ENCODE data around the gene ICAM1. TPM values are rescaled to one million over a fixed set of nuclear protein-coding genes. Genes with fewer than 3 reads are reported as not detected.

The ICAM1 gene
- total and polyA plus RNA-seq, 2 of the 13 experiments (the other 11 are each of a cell fraction or from before 2014, with no cell fraction given), result 37.9 to 98.4 TPM

- peak; percentile 39 for TF ChIP-seq HNRNPLL (IDR thresholded peaks at IDR 0.05; ENCODE audit: low read depth, low read length, poor library complexity, severe bottlenecking)
- peak; percentile 89 for TF ChIP-seq GABPB1 (CRISPR knock-in tag; IDR thresholded peaks at IDR 0.05)
- no peak for TF ChIP-seq GFI1 (CRISPR knock-in tag; IDR thresholded peaks at IDR 0.05; ENCODE audit: borderline replicate concordance)
- TF ChIP-seq ASH2L (IDR thresholded peaks at IDR 0.05; ENCODE audit: insufficient read length, low read depth, low read length), result no peak
- no peak for TF ChIP-seq ZNF788 (CRISPR knock-in tag; IDR thresholded peaks at IDR 0.05; ENCODE audit: borderline replicate concordance)
- 0 out of 2 replicates have a peak, but pooled peaks have one; percentile 33 for TF ChIP-seq PCBP1 (IDR thresholded peaks at IDR 0.05; ENCODE audit: borderline replicate concordance, low read depth, low read length)
- TF ChIP-seq ARID4A (CRISPR knock-in tag; IDR thresholded peaks at IDR 0.05; ENCODE audit: borderline replicate concordance), result peak; percentile 52; the same call in 1 of the 2 replicates
- TF ChIP-seq, protein P1, sequence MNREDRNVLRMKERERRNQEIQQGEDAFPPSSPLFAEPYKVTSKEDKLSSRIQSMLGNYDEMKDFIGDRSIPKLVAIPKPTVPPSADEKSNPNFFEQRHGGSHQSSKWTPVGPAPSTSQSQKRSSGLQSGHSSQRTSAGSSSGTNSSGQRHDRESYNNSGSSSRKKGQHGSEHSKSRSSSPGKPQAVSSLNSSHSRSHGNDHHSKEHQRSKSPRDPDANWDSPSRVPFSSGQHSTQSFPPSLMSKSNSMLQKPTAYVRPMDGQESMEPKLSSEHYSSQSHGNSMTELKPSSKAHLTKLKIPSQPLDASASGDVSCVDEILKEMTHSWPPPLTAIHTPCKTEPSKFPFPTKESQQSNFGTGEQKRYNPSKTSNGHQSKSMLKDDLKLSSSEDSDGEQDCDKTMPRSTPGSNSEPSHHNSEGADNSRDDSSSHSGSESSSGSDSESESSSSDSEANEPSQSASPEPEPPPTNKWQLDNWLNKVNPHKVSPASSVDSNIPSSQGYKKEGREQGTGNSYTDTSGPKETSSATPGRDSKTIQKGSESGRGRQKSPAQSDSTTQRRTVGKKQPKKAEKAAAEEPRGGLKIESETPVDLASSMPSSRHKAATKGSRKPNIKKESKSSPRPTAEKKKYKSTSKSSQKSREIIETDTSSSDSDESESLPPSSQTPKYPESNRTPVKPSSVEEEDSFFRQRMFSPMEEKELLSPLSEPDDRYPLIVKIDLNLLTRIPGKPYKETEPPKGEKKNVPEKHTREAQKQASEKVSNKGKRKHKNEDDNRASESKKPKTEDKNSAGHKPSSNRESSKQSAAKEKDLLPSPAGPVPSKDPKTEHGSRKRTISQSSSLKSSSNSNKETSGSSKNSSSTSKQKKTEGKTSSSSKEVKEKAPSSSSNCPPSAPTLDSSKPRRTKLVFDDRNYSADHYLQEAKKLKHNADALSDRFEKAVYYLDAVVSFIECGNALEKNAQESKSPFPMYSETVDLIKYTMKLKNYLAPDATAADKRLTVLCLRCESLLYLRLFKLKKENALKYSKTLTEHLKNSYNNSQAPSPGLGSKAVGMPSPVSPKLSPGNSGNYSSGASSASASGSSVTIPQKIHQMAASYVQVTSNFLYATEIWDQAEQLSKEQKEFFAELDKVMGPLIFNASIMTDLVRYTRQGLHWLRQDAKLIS (CRISPR knock-in tag; IDR thresholded peaks at IDR 0.05), result no peak
- 0 out of 2 replicates have a peak, but pooled peaks have one; percentile 43 for TF ChIP-seq ZBTB7B (CRISPR knock-in tag; IDR thresholded peaks at IDR 0.05)
- TF ChIP-seq, protein P2, sequence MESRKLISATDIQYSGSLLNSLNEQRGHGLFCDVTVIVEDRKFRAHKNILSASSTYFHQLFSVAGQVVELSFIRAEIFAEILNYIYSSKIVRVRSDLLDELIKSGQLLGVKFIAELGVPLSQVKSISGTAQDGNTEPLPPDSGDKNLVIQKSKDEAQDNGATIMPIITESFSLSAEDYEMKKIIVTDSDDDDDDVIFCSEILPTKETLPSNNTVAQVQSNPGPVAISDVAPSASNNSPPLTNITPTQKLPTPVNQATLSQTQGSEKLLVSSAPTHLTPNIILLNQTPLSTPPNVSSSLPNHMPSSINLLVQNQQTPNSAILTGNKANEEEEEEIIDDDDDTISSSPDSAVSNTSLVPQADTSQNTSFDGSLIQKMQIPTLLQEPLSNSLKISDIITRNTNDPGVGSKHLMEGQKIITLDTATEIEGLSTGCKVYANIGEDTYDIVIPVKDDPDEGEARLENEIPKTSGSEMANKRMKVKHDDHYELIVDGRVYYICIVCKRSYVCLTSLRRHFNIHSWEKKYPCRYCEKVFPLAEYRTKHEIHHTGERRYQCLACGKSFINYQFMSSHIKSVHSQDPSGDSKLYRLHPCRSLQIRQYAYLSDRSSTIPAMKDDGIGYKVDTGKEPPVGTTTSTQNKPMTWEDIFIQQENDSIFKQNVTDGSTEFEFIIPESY (CRISPR knock-in tag; IDR thresholded peaks at IDR 0.05), result 0 out of 2 replicates have a peak, but pooled peaks have one; percentile 0
- TF ChIP-seq RBFOX2 (IDR thresholded peaks at IDR 0.05; ENCODE audit: low read depth, low read length), result no peak
- peak; percentile 40 for TF ChIP-seq GABPA (IDR thresholded peaks at IDR 0.05; ENCODE audit: low read depth, low read length)
- peak; percentile 83 for TF ChIP-seq GABPA (CRISPR knock-in tag; IDR thresholded peaks at IDR 0.05; ENCODE audit: low read depth)
- TF ChIP-seq, protein P3, sequence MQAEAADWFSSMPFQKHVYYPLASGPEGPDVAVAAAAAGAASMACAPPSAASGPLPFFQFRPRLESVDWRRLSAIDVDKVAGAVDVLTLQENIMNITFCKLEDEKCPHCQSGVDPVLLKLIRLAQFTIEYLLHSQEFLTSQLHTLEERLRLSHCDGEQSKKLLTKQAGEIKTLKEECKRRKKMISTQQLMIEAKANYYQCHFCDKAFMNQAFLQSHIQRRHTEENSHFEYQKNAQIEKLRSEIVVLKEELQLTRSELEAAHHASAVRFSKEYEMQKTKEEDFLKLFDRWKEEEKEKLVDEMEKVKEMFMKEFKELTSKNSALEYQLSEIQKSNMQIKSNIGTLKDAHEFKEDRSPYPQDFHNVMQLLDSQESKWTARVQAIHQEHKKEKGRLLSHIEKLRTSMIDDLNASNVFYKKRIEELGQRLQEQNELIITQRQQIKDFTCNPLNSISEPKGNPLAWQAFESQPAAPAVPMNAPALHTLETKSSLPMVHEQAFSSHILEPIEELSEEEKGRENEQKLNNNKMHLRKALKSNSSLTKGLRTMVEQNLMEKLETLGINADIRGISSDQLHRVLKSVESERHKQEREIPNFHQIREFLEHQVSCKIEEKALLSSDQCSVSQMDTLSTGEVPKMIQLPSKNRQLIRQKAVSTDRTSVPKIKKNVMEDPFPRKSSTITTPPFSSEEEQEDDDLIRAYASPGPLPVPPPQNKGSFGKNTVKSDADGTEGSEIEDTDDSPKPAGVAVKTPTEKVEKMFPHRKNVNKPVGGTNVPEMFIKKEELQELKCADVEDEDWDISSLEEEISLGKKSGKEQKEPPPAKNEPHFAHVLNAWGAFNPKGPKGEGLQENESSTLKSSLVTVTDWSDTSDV (CRISPR knock-in tag; IDR thresholded peaks at IDR 0.05), result 0 out of 2 replicates have a peak, but pooled peaks have one; percentile 19
- TF ChIP-seq SAP130 (CRISPR knock-in tag; IDR thresholded peaks at IDR 0.05; ENCODE audit: low read depth), result peak; percentile 55; the same call in 1 of the 2 replicates
- TF ChIP-seq BRD4 (CRISPR knock-in tag; IDR thresholded peaks at IDR 0.05), result no peak
These were observed 21.4 kb downstream of the ICAM1 start (continued) for GRCh38 chr19:10292206-10292788.

Data from HepG2 (cell line).